NOMO-1 treated with dmso at 0.1 percent for 144 hours (cell line): Measurements from ENCODE around the gene LRRC19.

Experiments used
- DNase-seq: peaks from one replicate; lab custom pipeline; 2025; ENCODE audit not compliant: unreplicated experiment; lab: John Stamatoyannopoulos, UW

Gene LRRC19

DNA sequence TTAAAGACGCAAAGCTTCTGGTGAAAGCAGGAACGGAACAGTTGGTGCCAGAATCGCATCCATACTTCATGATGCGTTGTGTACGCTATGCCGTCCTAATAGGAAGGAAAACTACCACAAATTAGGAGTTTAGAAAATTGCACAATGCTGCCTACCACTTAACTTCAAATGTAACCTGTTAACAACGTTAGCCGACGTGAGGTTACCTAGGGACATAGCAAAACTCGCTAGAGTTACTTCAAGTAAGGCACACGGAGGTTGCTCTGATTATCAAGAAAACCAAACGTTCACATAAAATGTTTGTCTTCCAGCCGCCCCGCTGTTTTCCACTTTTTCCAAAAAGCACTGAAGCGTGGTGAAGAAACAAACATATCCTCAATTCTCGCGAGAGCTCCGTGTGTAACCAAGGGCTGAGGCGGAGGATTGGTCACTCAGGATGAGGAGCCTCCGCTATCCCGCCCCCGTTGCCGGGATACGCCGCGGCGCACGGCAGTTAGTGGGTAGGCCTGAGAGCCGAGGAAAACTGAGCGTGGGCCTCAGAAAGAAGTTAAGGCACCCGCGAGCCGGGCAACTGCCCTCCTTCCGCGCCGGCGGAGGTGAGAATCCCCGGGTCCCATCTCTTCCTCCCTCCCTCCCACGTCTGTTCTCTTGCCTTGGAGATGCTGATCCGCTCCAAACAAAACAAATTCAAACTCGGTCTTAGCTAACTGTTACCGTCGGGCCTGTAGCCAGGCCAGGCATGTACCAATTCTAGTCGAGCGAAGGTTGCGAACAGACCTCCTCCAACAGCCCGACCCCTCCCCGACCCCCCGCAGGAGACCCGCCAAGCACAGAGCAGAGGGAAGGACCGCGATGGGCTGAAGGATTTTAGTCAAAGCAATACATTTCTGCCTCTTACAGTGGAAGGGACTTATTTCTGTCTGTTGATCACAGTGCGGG lies 49.3 kb downstream of the LRRC19 start, which contains the start of gene IFT74:
TSS of gene IFT74 (plus strand) at position 492 of the 939 bp plus-strand sequence. CDS start 5,556 bp downstream, outside the sequence.
- DNase-seq, result no peak

DNA sequence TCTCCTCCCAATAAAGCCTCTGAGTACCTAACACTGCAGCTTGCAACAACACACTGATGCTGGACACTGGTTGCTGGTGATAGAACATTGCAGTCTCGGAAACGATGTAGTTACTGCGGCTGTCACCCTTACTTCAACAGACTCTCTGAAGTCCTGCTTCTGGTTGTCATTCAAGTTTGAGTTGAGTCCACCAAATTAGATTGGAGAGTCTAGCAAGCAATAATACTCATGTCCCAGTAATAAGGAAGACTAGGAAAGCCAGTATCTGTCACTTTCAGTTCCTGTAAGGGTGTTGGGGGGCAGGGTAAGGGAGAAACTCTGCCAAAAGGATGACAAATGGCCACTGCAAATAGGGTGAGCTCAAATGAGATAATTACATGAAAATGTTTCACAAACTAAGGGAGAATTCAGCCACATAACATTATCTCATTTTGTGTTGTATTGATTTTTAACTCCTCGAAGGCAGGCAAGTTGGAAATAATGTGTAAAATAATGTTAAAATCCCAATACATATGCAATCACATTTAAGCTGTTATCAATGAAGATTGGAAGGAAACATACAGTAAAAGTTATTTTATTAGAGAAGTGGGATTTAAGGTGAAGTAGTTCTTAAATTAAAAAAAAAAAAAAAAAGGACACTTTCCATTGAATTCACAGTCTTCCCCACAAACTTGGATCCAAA lies 50.1 kb downstream of the LRRC19 start:
- DNase-seq, result no peak

DNA sequence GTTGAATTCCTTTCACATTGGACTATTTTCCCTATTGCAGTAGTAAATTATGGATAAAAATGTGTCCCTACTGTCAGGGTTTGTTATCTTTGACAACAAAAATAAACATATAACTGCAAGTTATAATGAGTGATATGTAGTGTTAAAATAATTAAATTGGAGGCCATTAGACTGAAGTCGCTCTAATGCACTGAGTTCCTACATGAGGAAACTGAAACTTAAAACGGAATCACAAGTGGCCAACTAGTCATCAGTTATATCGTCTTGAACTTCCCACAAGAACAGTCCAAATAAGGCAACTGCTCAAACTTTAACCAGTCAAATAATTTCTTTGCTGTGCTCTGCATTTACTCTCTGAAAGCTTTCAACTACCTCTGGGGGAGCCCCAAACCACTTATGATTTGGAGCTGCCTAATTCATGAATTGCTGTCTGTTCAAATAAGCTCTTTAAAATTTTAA lies 51.4 kb downstream of the LRRC19 start:
- DNase-seq, result no peak

DNA sequence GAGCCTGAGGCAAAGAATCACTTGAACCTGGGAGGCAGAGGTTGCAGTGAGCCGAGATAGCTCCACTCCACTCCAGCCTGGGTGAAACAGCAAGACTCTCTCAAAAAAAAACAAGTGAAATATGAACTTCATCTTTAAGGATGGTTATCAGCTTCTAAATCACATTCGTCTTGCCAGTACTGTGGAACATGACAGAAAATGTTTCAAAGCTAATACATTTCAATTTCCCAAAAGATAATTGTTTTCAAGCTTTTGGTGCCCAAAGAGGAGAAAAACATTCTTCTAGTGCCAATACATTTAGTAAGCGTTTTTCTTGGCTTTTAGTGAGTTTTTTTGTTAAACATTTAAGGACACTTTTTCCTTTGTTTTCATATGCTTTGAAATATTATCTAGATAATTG lies 53.7 kb downstream of the LRRC19 start:
- no peak for DNase-seq

DNA sequence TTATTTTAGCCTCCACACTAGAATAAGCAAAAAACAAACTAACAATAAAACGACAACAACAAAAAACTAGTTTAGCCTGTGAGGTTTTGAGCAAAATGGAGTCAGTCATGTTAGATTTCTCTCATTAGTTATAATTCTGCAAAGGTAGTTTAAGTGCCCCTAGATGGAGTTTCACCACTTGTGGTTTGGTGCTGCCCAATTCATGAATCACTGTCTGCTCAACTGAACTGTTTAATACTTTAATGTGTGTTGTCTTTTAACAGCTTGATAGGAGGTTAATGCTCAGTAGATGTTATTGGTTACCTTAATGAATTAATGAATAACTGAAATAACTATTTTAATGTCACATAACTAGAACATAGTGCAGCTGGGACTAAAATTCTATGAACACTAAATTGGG lies 55.0 kb downstream of the LRRC19 start:
- no peak for DNase-seq

DNA sequence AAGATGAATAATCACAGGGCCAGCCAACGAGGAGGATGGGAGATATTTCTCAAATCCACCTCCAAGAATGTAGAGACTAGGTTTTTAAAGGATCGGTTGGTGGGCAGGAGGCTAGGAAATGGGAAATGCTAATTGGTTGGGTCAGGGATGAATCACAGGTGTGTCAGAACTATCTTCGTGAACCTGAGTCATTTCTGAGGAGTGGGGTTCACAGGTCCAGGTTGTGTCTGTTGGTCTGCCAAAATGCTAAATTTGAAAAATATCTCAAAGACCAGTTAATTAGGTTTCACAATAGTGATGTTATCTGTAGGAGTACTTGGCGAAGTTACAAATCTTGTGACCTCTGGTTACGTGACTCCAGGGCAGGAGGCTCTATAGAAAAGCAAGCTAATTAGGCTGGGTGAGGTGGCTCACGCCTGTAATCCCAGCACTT lies 55.8 kb downstream of the LRRC19 start:
- DNase-seq, result no peak

DNA sequence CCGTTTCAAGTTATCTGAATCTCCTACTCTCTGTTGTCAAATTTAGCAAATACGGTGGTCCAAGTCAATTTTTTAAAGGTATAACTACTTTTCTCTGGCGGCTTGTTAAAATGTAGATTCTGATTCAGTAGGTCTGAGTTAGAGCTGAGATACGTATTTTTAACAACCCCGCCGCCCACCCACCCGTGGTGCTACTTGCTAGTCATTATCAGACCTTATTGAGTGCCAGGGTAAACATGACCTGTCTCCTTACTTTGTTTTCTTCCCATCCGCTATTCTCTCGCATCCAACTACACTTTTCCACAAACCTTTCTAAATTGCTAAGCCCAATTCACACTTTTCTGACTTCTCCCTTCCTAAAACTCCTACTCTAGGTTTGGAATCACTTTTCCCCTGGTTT lies 57.7 kb downstream of the LRRC19 start:
- no peak for DNase-seq

DNA sequence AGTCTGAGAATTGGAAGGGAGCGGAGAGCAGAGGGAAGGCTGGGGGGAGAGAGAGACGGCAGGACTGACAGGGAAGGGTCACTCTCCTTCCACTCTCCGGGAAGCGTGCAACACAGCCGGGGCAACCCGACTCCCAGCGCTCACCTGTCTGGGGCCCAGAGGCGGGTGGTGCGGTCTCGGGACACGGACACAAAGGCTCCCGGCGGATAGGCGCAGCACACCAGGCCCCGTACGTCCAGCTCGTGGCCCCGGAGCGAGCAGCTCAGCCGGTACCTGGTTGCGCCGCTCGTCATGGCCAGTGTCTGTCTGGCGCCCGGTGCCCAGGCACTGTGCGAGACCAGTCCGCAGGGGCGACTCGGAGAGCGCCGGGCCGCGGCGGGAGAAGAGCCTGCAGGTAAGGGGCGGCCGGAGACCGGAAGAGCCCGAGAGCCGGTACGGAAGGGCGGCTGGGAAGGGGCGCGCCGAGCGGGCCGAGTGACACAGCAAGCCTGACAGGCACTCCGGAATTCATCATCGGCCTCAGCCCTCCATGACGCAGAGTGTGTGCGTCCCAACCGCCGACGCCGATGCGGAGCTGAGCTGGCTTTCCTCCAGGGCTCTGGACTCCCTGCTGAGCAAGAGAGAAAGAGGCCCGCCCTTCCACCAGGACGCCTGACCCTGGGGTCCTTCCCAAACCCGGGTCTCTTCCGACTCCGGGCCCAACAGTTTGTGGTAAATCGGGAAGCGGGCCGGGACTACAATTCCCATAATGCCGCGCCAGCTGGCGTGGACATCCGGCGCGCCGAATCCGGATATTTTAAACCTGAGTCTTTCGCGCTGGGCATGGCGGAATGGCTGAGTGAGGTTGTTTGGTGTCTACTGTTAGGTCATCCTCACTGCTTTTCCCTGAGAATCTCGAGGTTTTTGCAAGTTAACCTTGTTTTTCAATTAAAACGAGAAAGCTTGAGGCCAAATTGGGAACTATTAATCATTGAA lies 58.4 kb downstream of the LRRC19 start, which contains the start of gene PLAA:
TSS of gene PLAA (minus strand) at position 490 of the 975 bp plus-strand sequence. CDS start at position 293, 197 bp downstream.
- no peak for DNase-seq

DNA sequence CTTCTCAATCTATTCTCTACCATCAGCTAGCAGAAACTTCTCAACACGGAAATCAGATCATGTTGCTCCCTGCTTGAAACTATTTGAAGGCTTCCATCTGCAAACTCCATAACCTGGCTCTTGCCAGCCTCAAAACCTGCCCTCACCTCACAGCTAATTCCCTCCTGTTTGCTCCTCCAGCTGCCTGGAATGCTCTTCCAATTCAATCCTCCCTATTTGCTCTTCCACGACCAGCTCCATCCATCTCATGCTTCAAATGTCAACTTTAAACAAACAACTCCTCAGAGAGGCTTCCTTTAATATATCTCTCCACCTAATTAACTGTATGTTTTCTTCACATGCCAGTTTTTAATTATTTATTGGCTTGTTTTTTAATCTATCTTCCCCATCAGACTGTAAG lies 59.9 kb downstream of the LRRC19 start:
- DNase-seq, result no peak
